Loucy (cell line): ENCODE data around the gene CNKSR2.

ENCODE experiments used
- H2AFZ ChIP-seq: fragments of 200-600 bp; sonication (generic); 2 replicates; pipeline ENCODE4 v1.6.0; 2016; ENCODE audit warnings: antibody characterized with exemption, mild to moderate bottlenecking, low read length, moderate library complexity
- H3F3A ChIP-seq: fragments of 200-600 bp; 2 replicates; pipeline ENCODE4 v1.6.0; 2016; ENCODE audit warnings: antibody characterized with exemption, low read depth, mild to moderate bottlenecking
- H3K27me3 ChIP-seq: fragments of 200-600 bp; sonication (generic); 2 replicates; pipeline ENCODE4 v1.6.1; 2014; ENCODE audit warnings: low read length, mild to moderate bottlenecking; ENCODE audit not compliant: insufficient read depth, poor library complexity, severe bottlenecking
- H3K36me3 ChIP-seq: fragments of 200-600 bp; sonication (generic); 2 replicates; pipeline ENCODE4 v1.6.1; 2016; ENCODE audit warnings: low read length; ENCODE audit not compliant: insufficient read depth
- H3K4me1 ChIP-seq: fragments of 200-600 bp; sonication (generic); 2 replicates; pipeline ENCODE4 v1.5.1; 2014; ENCODE audit warnings: low read length, mild to moderate bottlenecking; ENCODE audit not compliant: insufficient read depth, poor library complexity, severe bottlenecking
- H3K4me2 ChIP-seq: fragments of 200-600 bp; sonication (generic); 2 replicates; pipeline ENCODE4 v1.6.0; 2014; ENCODE audit warnings: antibody characterized with exemption, low read length, low read depth, mild to moderate bottlenecking; ENCODE audit not compliant: poor library complexity, severe bottlenecking
- H3K4me3 ChIP-seq: fragments of 200-600 bp; sonication (generic); 2 replicates; pipeline ENCODE4 v1.5.1; 2014; ENCODE audit warnings: low read length, mild to moderate bottlenecking, mixed read lengths; ENCODE audit not compliant: poor library complexity, severe bottlenecking
- H3K79me2 ChIP-seq: fragments of 200-600 bp; sonication (generic); 2 replicates; pipeline ENCODE4 v1.6.1; 2014; ENCODE audit warnings: low read length; ENCODE audit not compliant: insufficient read depth
- H3K9ac ChIP-seq: fragments of 200-600 bp; sonication (generic); 2 replicates; pipeline ENCODE4 v1.6.0; 2014; ENCODE audit warnings: mild to moderate bottlenecking, low read depth, low read length, moderate library complexity; ENCODE audit not compliant: poor library complexity, severe bottlenecking
- H3K9me2 ChIP-seq: fragments of 200-600 bp; sonication (generic); replicated peaks from 2 replicates; pipeline ENCODE4 v1.6.1; 2016; ENCODE audit warnings: low read depth, low read length, mixed read lengths
- H3K9me3 ChIP-seq: fragments of 200-600 bp; sonication (generic); 2 replicates; pipeline ENCODE4 v1.6.1; 2014; ENCODE audit warnings: mild to moderate bottlenecking, antibody characterized with exemption, low read length, low read depth; ENCODE audit not compliant: insufficient read depth
- H4K20me1 ChIP-seq: fragments of 200-600 bp; sonication (generic); 2 replicates; pipeline ENCODE4 v1.6.0; 2014; ENCODE audit warnings: antibody characterized with exemption, low read length, mild to moderate bottlenecking; ENCODE audit not compliant: insufficient read depth, poor library complexity, severe bottlenecking
- CTCF ChIP-seq: fragments of 200-600 bp; sonication (generic); conservative IDR thresholded peaks from 2 replicates; pipeline ENCODE4 v1.5.1; 2014; ENCODE audit warnings: mild to moderate bottlenecking, antibody characterized with exemption, low read length
- EZH2phosphoT487 ChIP-seq: fragments of 200-600 bp; IDR thresholded peaks from 2 replicates; pipeline ENCODE4 v1.6.1; 2018; ENCODE audit warnings: antibody characterized with exemption, mild to moderate bottlenecking, moderate library complexity, borderline replicate concordance

The CNKSR2 gene

GRCh38 chrX:21574793-21575192, 200.6 kb downstream of the CNKSR2 start:
- Histone ChIP-seq H3K9me2 (no peaks in the 10 kb centered on the region), H4K20me1 (no peaks in the 10 kb centered on the region), H3K4me3 (no peak overlapping the region), H3F3A (no peaks in the 10 kb centered on the region), H3K79me2 (no peaks in the 10 kb centered on the region), H3K36me3 (no peaks in the 10 kb centered on the region), H3K9ac (no peak overlapping the region), H3K4me2 (no peak overlapping the region), H3K9me3 (no peaks in the 10 kb centered on the region), H3K27me3 (no peaks in the 10 kb centered on the region), H3K4me1 (no peaks in the 10 kb centered on the region), H2AFZ (no peak overlapping the region)
- TF ChIP-seq EZH2phosphoT487 (no peak), CTCF (no peak)

- Histone ChIP-seq H3K79me2 (no peaks in the 10 kb centered on the region), H3K9ac (no peak overlapping the region), H2AFZ (no peak overlapping the region), H3K36me3 (no peaks in the 10 kb centered on the region), H4K20me1 (no peaks in the 10 kb centered on the region), H3K27me3 (no peaks in the 10 kb centered on the region), H3F3A (no peaks in the 10 kb centered on the region), H3K9me2 (no peaks in the 10 kb centered on the region), H3K4me2 (no peak overlapping the region), H3K9me3 (no peaks in the 10 kb centered on the region), H3K4me1 (no peaks in the 10 kb centered on the region), H3K4me3 (no peak overlapping the region)
- no peak for TF ChIP-seq CTCF
- TF ChIP-seq EZH2phosphoT487: no peak
Observed at GRCh38 chrX:21581479-21581878, 207.3 kb downstream of the CNKSR2 start.

- Histone ChIP-seq H3K9me2 (no peaks in the 10 kb centered on the region), H3K4me1 (no peaks in the 10 kb centered on the region), H4K20me1 (no peaks in the 10 kb centered on the region), H3K27me3 (no peaks in the 10 kb centered on the region), H3K9ac (no peak overlapping the region), H3F3A (no peaks in the 10 kb centered on the region), H3K9me3 (no peaks in the 10 kb centered on the region), H3K4me3 (no peak overlapping the region), H3K4me2 (no peak overlapping the region), H3K36me3 (no peaks in the 10 kb centered on the region), H3K79me2 (no peaks in the 10 kb centered on the region), H2AFZ (no peak overlapping the region)
- TF ChIP-seq EZH2phosphoT487: no peak
- no peak for TF ChIP-seq CTCF
Observed at GRCh38 chrX:21586001-21586400, 211.8 kb downstream of the CNKSR2 start.
